ENCODE data around the gene CDK16. TPM values are rescaled to one million over a fixed set of nuclear protein-coding genes. Genes with fewer than 3 reads are reported as not detected.

The CDK16 gene
- polyA plus RNA-seq, 1 donor (not counting 4 experiments of a cell fraction or from before 2014, with no cell fraction given): 79.3 TPM

DNA sequence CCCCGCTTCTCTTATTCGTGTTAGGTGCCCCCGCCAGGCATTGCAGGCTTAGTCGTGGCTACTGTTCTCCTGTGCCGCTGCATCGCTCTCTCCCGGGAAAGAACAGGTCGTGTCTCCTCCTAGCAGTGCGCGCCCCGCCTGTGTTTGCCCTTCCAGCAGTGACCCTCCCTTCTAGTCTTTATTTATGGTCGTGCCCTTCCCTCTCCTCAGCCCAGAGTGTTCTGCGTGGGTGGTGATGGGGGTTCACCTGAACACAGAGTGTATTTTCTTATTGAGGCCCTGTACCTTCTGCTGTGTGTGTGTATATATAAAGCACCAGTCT lies 29.5 kb downstream of the CDK16 start:
- DNase-seq (ENCODE audit: low read depth, low spot score): no peak
- Histone ChIP-seq H3K4me1 (ENCODE audit: control insufficient read depth, extremely low read depth, insufficient read depth, low read length) (no peaks in the 10 kb centered on the region), H3K4me2 (ENCODE audit: control insufficient read depth, extremely low read depth, insufficient read depth, low read depth, low read length) (no peak overlapping the region), H3K4me3 (ENCODE audit: control insufficient read depth in 2 of 3, extremely low read depth in 1 of 3, insufficient read depth in 2 of 3, low read depth in 1 of 3, low read length in 3 of 3) (no peak overlapping the region), H3K36me3 (ENCODE audit: control insufficient read depth in 2 of 2, extremely low read depth in 1 of 2, insufficient read depth in 2 of 2, low read length in 2 of 2) (no peaks in the 10 kb centered on the region), H3K9ac (ENCODE audit: control insufficient read depth, extremely low read depth, insufficient read depth, low read length) (no peak overlapping the region), H3K27ac (ENCODE audit: control insufficient read depth, insufficient read depth, low read length) (no peak overlapping the region), H3K9me1 (ENCODE audit: control insufficient read depth, extremely low read depth, insufficient read depth, low read length) (no peaks in the 10 kb centered on the region), H4K20me1 (ENCODE audit: control insufficient read depth, extremely low read depth, insufficient read depth, low read length) (no peaks in the 10 kb centered on the region), H3K27me3 (ENCODE audit: control insufficient read depth, extremely low read depth, insufficient read depth, low read length) (no peaks in the 10 kb centered on the region), H3K79me2 (ENCODE audit: control insufficient read depth, insufficient read depth, low read length) (no peaks in the 10 kb centered on the region), H3K9me3 (ENCODE audit: control insufficient read depth, low read depth, low read length) (no peaks in the 10 kb centered on the region), H2AFZ (ENCODE audit: control insufficient read depth, low read length) (no peak overlapping the region)
- TF ChIP-seq CTCF (optimal IDR thresholded peaks at IDR 0.05 in 1 of 3, IDR thresholded peaks at IDR 0.05 in 1 of 3, conservative IDR thresholded peaks at IDR 0.05 in 1 of 3; ENCODE audit: extremely low read depth in 1 of 3, insufficient read depth in 2 of 3, low read length in 3 of 3) (no peak), EZH2 (IDR thresholded peaks at IDR 0.05; ENCODE audit: low read length) (no peak)
- dilution Hi-C loops (cut with MboI; ENCODE audit: extremely low pct_ligation_motif_present, low sequenced_read_pairs): no loop called here
- FAIRE-seq: no peak

DNA sequence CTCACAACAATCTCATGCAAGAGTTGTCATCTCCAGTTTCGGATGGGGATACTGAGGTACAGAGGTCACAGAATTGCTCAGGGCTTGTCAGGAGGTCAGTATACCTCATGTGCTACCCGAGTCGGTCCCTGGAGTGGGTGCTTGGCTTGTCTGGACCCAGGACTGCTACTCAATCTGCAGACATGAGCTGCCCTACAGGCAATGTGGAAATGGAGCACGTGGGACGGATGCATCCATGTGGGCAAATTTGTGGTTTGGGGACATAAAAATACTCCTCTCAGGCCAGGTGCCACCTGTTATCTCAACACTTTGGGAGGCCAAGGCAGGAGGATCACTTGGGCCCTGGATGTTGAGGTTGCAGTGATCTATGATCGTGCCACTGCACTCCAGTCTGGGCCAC lies 30.1 kb downstream of the CDK16 start:
- H3K27ac ChIP-seq (ENCODE audit: control insufficient read depth, insufficient read depth, low read length): no peak overlapping the region
- H4K20me1 ChIP-seq (ENCODE audit: control insufficient read depth, extremely low read depth, insufficient read depth, low read length): no peaks in the 10 kb centered on the region
- TF ChIP-seq CTCF (optimal IDR thresholded peaks at IDR 0.05 in 1 of 3, IDR thresholded peaks at IDR 0.05 in 1 of 3, conservative IDR thresholded peaks at IDR 0.05 in 1 of 3; ENCODE audit: extremely low read depth in 1 of 3, insufficient read depth in 2 of 3, low read length in 3 of 3): no peak
- no peak for TF ChIP-seq EZH2 (IDR thresholded peaks at IDR 0.05; ENCODE audit: low read length)
- H3K9me1 ChIP-seq (ENCODE audit: control insufficient read depth, extremely low read depth, insufficient read depth, low read length): no peaks in the 10 kb centered on the region
- H3K4me3 ChIP-seq (ENCODE audit: control insufficient read depth in 2 of 3, extremely low read depth in 1 of 3, insufficient read depth in 2 of 3, low read depth in 1 of 3, low read length in 3 of 3): no peak overlapping the region
- no peak for DNase-seq (ENCODE audit: low read depth, low spot score)
- no peaks in the 10 kb centered on the region for H3K27me3 ChIP-seq (ENCODE audit: control insufficient read depth, extremely low read depth, insufficient read depth, low read length)
- H2AFZ ChIP-seq (ENCODE audit: control insufficient read depth, low read length): no peak overlapping the region
- H3K79me2 ChIP-seq (ENCODE audit: control insufficient read depth, insufficient read depth, low read length): no peaks in the 10 kb centered on the region
- dilution Hi-C loops (cut with MboI; ENCODE audit: extremely low pct_ligation_motif_present, low sequenced_read_pairs): no loop called here
- H3K4me1 ChIP-seq (ENCODE audit: control insufficient read depth, extremely low read depth, insufficient read depth, low read length): no peaks in the 10 kb centered on the region
- H3K4me2 ChIP-seq (ENCODE audit: control insufficient read depth, extremely low read depth, insufficient read depth, low read depth, low read length): no peak overlapping the region
- H3K9ac ChIP-seq (ENCODE audit: control insufficient read depth, extremely low read depth, insufficient read depth, low read length): no peak overlapping the region
- H3K9me3 ChIP-seq (ENCODE audit: control insufficient read depth, low read depth, low read length): no peaks in the 10 kb centered on the region
- H3K36me3 ChIP-seq (ENCODE audit: control insufficient read depth in 2 of 2, extremely low read depth in 1 of 2, insufficient read depth in 2 of 2, low read length in 2 of 2): no peaks in the 10 kb centered on the region
- FAIRE-seq: no peak

Measured in keratinocyte (primary cell).